HCT116 (cell line): ENCODE data around the gene ABCC8. TPM values are rescaled to one million over a fixed set of nuclear protein-coding genes. Genes with fewer than 3 reads are reported as not detected.

Experiments used
- ATAC-seq: fragments of 200-7000 bp; cut with Tn5 transposase; 2 replicates; pipeline ENCODE4 v1.9.1; 2020; ENCODE audit warnings: mild to moderate bottlenecking, moderate library complexity
- BruUV-seq: library from RNA; stranded (reverse); fragments of 400-500 nt; replicated peaks from 2 replicates; lab custom pipeline; 2021; lab: Mats Ljungman, UMichigan
- CTCF ChIA-PET: fragments of 300-600 bp; sonication (Branson Sonifier 250); formaldehyde crosslinking; loops from one replicate; lab custom pipeline; 2021; ENCODE audit warnings: antibody characterized with exemption; lab: Charles Lee
- POLR2A ChIA-PET: fragments of 300-600, 350-600 bp; sonication (Branson Sonifier 250); formaldehyde crosslinking; loops from one replicate; lab custom pipeline; 2021; ENCODE audit warnings: antibody characterized with exemption; lab: Charles Lee
- RAD21 ChIA-PET, 2 experiments: fragments of 300-600 bp; sonication (Branson Sonifier 250); formaldehyde crosslinking; loops; one replicate each; lab custom pipeline; 2023; ENCODE audit warnings: low total read pairs in 2 of 2; ENCODE audit not compliant: uncharacterized antibody in 2 of 2, unreplicated experiment in 2 of 2, low non-redundant PET in 1 of 2; lab: Charles Lee
- DNase-seq: peaks from one replicate; pipeline ENCODE4 v3.0.0-alpha.2; 2010; ENCODE audit warnings: low read depth, low spot score
- H2AFZ ChIP-seq: fragments of 200-600 bp; shearing (Covaris generic), sonication (generic); 2 replicates; pipeline ENCODE4 v1.6.1; 2017; ENCODE audit warnings: low read depth, mixed run types, mixed read lengths, antibody characterized with exemption, low read length; ENCODE audit not compliant: poor library complexity, severe bottlenecking
- H3K27ac ChIP-seq: 2 replicates; pipeline ENCODE4 v1.5.1; 2012; ENCODE audit warnings: low read depth, low read length
- H3K27me3 ChIP-seq: fragments of 200-600 bp; sonication (generic); 2 replicates; pipeline ENCODE4 v1.6.1; 2016; ENCODE audit warnings: mixed run types, low read length, mixed read lengths; ENCODE audit not compliant: insufficient read depth
- H3K36me3 ChIP-seq, 2 experiments: fragments of 200-500 bp in 1 of 2; fragments of 200-600 bp in 1 of 2; sonication (Bioruptor generic) in 1 of 2; sonication (generic) in 1 of 2; 2 replicates each; pipeline versions ENCODE4 v1.5.1 to v1.6.1; 2014 to 2016; ENCODE audit warnings: low read length in 2 of 2, inconsistent platforms in 1 of 2, mixed read lengths in 1 of 2, mixed run types in 1 of 2; ENCODE audit not compliant: insufficient read depth in 2 of 2, control insufficient read depth in 1 of 2
- H3K4me1 ChIP-seq, 2 experiments: fragments of 200-600 bp in 1 of 2; sonication (generic) in 1 of 2; 2 replicates each; pipeline versions ENCODE4 v1.5.1 to v1.6.1; 2012 to 2017; ENCODE audit warnings: low read length in 2 of 2, inconsistent platforms in 1 of 2, mild to moderate bottlenecking in 1 of 2, mixed read lengths in 1 of 2, mixed run types in 1 of 2, moderate library complexity in 1 of 2; ENCODE audit not compliant: insufficient read depth in 2 of 2, control insufficient read depth in 1 of 2
- H3K4me2 ChIP-seq: fragments of 200-600 bp; sonication (generic); 2 replicates; pipeline ENCODE4 v1.6.1; 2017; ENCODE audit warnings: mixed run types, low read length, mixed read lengths
- H3K4me3 ChIP-seq, 2 experiments: fragments of 200-600 bp in 1 of 2; sonication (generic) in 1 of 2; replicated peaks in 1 of 2; 2 replicates each; pipeline ENCODE4 v1.5.1; 2011 to 2016; ENCODE audit warnings: low read length in 2 of 2, control low read depth in 1 of 2, low read depth in 1 of 2, mild to moderate bottlenecking in 1 of 2, mixed read lengths in 1 of 2, mixed run types in 1 of 2
- H3K79me2 ChIP-seq: fragments of 200-600 bp; sonication (generic); 2 replicates; pipeline ENCODE4 v1.6.1; 2017; ENCODE audit warnings: mild to moderate bottlenecking, mixed run types, low read length, moderate library complexity, mixed read lengths; ENCODE audit not compliant: insufficient read depth
- H3K9ac ChIP-seq: fragments of 200-600 bp; sonication (generic); 2 replicates; pipeline ENCODE4 v1.6.1; 2016; ENCODE audit warnings: low read length, mixed read lengths
- H3K9me2 ChIP-seq: fragments of 200-600 bp; sonication (generic), shearing (Covaris generic); 2 replicates; pipeline ENCODE4 v1.6.1; 2017; ENCODE audit warnings: mixed run types, mild to moderate bottlenecking, moderate library complexity; ENCODE audit not compliant: insufficient read depth
- H3K9me3 ChIP-seq, 2 experiments: fragments of 200-500 bp in 1 of 2; fragments of 200-600 bp in 1 of 2; sonication (Bioruptor generic) in 1 of 2; sonication (generic) in 1 of 2; 2 replicates each; pipeline ENCODE4 v1.6.1; 2014 to 2017; ENCODE audit warnings: low read length in 2 of 2, mixed read lengths in 2 of 2, inconsistent platforms in 1 of 2, low read depth in 1 of 2, mild to moderate bottlenecking in 1 of 2, mixed run types in 1 of 2, moderate library complexity in 1 of 2; ENCODE audit not compliant: control insufficient read depth in 1 of 2, insufficient read depth in 1 of 2
- H4K20me1 ChIP-seq: fragments of 200-600 bp; sonication (generic), shearing (Covaris generic); 2 replicates; pipeline ENCODE4 v1.6.1; 2017; ENCODE audit warnings: mixed run types, mild to moderate bottlenecking, moderate library complexity; ENCODE audit not compliant: insufficient read depth
- CBX3 ChIP-seq: IDR thresholded peaks from 2 replicates; pipeline ENCODE4 v1.6.1; 2012; ENCODE audit warnings: low read depth
- ELF1 ChIP-seq: IDR thresholded peaks from 2 replicates; pipeline ENCODE4 v1.6.1; 2012; ENCODE audit warnings: low read depth, borderline replicate concordance
- EZH2 ChIP-seq: fragments of 200-600 bp; sonication (generic); IDR thresholded peaks from 2 replicates; pipeline ENCODE4 v1.6.1; 2017; ENCODE audit warnings: antibody characterized with exemption, mixed run types
- EZH2phosphoT487 ChIP-seq: fragments of 200-600 bp; IDR thresholded peaks from 2 replicates; pipeline ENCODE4 v1.6.1; 2018; ENCODE audit warnings: antibody characterized with exemption, borderline replicate concordance
- RAD21 ChIP-seq: IDR thresholded peaks from 2 replicates; pipeline ENCODE4 v1.6.1; 2012; ENCODE audit warnings: low read depth, mild to moderate bottlenecking
- SRF ChIP-seq: IDR thresholded peaks from 2 replicates; pipeline ENCODE4 v1.6.1; 2012; ENCODE audit warnings: low read depth
- ZBTB33 ChIP-seq: IDR thresholded peaks from 2 replicates; pipeline ENCODE4 v1.6.1; 2011; ENCODE audit warnings: mild to moderate bottlenecking, low read length, moderate library complexity; ENCODE audit not compliant: insufficient replicate concordance; ENCODE audit errors: extremely low read depth
- intact Hi-C: fragments of 100-400 bp; cut with micrococcal nuclease; formaldehyde crosslinking; loops from 2 replicates; pipeline ENCODE4 v1.10.0; 2022
- total RNA-seq: library from RNA; stranded (reverse); gene quantifications from one replicate; pipeline ENCODE4 v1.2.1, GENCODE V29; 2021; ENCODE audit not compliant: unreplicated experiment

Gene ABCC8
- total RNA-seq, 1 experiment from 2014 or later, result 0.39 TPM

- Histone ChIP-seq H3K27ac (no peak overlapping the region), H3K4me1 (no peaks in the 10 kb centered on the region), H3K9me3 (peaks cover 6 to 8% of the 10 kb centered on the region in 2 experiments; a peak in 3 of 4 replicates), H3K27me3 (no peaks in the 10 kb centered on the region), H2AFZ (no peak overlapping the region), H3K4me3 (no peak overlapping the region), H3K36me3 (no peaks in the 10 kb centered on the region), H3K9ac (no peak overlapping the region), H3K9me2 (no peaks in the 10 kb centered on the region), H3K79me2 (no peaks in the 10 kb centered on the region), H3K4me2 (no peak overlapping the region), H4K20me1 (no peaks in the 10 kb centered on the region)
- intact Hi-C loops, result loop anchor here (5.0 kb wide), 1 partner anchor 216 kb away; no protein-coding TSS in a partner anchor
- TF ChIP-seq ZBTB33 (no peak), ELF1 (no peak), SRF (no peak), EZH2 (no peak), RAD21 (no peak), EZH2phosphoT487 (no peak), CBX3 (no peak)
- no peak for DNase-seq
- RAD21 ChIA-PET, result no interaction called here
- POLR2A ChIA-PET, result no interaction called here
- CTCF ChIA-PET, result interaction anchor here (2.4 kb wide), 1 partner anchor 147 kb away, joined by 8 read pairs; no protein-coding TSS in a partner anchor
- no TSS peak for BruUV-seq
- no peak for ATAC-seq
Observed at GRCh38 chr11:17381156-17381555, 95.5 kb downstream of the ABCC8 start.
